ENCODE results near the gene STYX.

Gene STYX

DNA sequence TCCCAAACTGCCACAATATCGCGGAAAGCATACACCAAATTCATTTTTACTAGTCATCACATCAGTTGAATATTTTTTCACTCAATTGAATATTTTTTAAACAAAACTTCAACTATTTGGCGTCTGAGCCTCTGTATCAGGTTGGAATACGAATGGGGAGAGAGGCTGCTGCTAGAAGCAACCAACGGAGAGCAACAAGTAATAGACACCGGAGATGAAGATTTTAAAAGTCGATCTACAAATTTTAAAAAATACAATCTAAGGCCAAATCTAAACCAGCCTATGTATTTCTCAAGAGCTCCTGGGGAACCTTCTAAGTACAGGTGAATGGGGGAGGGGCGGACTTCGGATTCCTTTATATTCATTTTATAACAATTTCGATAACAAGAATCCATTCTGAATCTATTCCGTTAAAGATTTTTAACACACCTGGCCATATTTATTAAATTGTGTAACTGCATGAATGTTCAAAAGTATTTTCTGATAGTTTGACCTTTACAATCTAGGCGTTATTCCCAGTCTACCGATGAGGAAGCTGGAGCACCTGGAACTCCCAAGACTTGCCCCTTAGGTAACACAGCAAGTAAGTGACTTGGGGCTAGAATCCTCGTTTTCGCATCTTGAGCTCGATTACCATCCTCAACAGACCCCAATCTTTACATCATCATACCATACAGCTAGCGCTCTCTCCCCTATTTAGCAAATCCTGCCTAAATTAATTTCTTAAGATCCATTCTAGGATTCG, 60.2 kb downstream of the STYX start:
- no peak for DNase-seq (ENCODE audit: low read depth in 2 of 2)

DNA sequence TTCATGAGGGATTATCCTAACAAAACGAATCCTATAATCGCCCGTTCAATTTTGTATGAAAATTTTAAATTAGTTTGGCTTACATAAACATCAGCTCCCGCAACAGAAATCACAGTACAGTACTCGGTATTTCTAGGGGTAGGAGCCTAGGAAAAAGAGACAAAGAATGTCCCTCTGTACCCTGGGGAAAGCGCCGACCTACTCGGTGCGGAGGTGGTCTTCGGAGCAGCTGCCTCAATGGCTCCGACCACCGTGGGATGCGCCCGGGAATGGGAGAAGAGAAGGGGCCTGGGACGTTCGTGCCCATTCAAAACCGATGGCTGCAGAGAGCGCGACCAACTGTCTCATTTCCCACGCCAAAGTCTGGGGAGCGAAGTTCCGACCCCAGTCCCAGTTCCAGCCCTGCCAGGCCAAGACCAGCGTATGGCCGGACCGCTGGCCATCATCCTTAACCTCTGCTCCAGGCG, 60.8 kb downstream of the STYX start:
- no peak for DNase-seq (ENCODE audit: low read depth in 2 of 2)

DNA sequence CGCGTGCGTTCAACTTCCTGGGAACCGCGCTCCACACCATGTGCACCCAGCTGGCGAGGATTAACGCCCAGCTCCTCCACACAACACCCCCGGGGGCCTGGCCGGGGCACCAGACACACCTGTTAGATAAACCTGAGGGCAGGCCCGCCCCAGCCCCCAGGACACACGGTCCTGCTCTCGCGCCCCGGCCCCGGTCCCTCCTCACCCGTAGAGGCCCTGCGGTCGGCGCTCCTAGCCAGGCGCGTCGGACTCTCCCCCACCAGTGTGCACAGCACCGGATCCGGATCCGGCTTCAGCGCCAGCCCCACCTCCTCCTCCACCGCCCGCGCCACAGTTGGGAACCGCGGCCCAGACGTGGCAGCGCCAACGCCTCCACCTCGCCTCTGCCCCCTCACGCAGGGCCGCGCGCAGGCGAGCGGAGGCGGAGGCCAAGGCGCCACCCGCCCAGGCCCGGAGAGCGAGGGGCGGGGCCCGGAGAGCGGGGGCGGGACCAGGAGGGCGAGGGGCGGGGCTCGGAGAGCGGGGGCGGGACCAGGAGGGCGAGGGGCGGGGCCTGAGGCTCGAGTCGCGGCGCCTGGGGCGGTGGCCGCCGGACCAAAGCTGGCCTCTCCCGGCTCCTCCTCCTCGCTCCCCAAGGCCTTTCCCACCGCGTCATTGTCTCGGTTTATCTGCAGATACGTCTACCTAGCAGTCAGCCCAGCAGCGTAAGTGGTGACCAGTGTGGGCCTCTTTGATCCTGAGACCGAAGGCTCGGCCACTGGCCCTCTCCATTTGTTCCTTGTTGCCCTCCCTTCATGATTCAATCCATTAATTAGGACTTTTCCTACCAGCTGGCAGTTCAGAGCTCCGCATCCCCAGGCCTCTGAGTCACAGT, 61.5 kb downstream of the STYX start, which contains the start of gene GNPNAT1:
Gene GNPNAT1, minus strand, starts transcription at position 385 of the 874 bp plus-strand sequence. CDS start 6,957 bp downstream, outside the sequence.
- peak; percentile 78 to 89 for DNase-seq (ENCODE audit: low read depth in 2 of 2)

DNA sequence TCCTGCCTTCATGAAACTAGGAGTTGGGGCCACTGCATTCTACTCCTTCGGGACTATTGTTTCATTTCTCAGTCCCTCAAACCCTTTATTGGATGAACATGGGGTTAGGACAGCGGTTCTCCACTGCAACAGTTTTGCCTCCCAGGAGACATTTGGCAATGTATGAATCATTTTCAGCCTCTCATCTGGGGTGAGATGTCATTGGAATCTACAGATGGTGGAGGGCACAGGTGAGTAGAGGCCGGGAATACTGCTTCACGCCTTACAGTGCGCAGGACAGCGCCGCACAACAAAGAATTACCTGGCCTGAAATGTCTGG, 62.1 kb downstream of the STYX start:
- no peak for DNase-seq (ENCODE audit: low read depth in 2 of 2)

DNA sequence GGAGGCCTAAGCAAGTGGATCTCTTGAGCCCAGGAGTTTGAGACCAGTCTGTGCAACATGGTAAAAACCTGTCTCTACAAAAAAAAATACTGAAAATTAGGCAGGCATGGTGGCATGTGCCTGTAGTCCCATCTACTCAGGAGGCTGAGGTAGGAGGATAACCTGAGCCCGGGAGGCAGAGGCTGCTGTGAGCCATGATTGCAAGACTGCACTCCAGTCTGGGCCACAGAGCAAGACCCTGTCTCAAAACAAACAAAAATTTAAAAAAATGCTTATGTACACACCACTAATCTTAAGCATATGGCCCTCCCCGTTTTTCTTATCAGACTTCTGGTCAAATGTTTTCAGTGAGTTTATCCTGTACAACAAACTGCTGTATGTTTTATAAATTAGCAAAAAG, 63.1 kb downstream of the STYX start:
- no peak for DNase-seq (ENCODE audit: low read depth in 2 of 2)

DNA sequence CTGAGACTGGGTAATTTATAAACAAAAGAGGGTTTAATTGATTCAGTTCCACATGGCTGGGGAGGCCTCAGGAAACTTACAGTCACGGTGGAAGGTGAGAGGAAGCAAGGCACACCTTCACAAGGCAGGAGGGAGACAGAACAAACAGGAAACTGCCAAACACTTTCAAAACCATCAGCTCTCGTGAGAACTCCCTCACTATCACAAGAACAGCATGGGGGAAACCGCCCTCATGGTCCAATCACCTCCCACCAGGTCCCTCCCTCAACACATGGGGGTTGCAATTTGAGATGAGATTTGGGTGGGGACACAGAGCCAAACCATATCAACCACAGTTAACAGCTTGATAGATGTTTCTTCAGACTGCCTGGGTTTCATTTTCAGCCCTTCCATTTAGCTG, 67.7 kb downstream of the STYX start:
- DNase-seq (ENCODE audit: low read depth in 2 of 2): no peak

DNA sequence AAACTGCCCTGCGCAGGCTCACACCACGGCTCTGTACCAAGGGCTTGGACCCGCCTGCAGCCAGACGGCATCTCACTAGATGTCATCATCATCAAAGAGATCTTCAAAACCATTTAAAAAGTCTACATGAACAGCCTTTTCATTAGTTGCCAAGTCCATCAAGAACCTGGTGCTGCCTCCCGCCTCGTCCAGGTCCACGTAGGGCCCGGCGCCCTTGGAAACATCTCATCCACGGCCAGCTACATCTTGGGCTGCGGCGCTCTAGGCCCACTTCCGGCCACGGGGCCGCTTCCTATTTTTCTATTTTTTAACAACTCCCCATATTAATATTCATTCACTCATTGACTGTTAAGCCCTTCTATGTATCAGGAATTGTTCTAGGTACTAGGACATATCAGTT, 68.9 kb downstream of the STYX start:
- DNase-seq (ENCODE audit: low read depth in 2 of 2): no peak

DNA sequence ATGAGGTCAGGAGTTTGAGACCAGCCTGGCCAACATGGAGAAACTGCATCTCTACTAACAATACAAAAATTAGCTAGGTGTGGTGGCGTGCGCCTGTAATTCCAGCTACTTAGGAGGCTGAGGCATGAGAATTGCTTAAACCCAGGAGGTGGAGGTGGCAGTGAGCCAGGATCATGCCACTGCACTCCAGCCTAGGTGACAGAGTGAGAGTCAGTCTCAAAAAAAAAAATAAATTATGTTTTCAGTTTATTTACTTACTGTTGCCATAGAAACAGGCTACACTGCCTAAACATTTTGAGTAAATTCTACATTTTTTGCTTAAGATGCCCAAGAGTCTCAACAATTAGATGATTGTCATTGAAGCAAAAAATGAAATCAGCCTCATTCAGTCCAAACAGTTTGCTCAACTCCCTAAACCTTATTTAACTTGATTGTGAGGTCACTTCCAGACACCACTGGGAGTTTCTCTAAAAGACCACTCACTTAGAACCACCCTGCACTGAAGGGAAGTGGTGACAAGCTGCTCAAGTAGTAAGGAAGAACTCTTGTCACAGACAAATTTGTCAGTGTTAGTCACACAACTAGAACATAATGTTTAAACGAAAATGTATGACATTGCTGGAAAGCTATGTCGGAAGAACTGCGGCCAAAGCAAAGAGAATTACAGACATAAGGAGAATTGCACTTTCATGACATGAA, 71.2 kb downstream of the STYX start:
- no peak for DNase-seq (ENCODE audit: low read depth in 2 of 2)

DNA sequence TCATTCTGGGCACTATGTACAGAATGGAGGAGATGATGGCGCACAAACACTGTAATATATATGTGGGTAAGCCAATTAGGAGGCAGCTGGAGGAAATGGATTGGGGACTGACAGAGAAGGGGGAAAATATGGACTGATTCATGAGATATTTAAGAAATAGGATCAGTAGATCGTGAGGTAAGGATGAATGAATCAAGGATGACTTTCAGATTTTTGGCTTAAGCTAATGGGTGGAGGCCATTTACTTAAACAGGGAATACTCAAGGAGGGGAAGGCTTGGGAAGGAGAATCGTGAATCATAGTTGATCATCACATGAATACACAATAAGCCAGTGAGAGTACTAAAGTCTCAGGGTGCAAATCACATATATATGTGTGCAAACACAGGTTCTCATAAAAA, 72.6 kb downstream of the STYX start:
- no peak for DNase-seq (ENCODE audit: low read depth in 2 of 2)

DNA sequence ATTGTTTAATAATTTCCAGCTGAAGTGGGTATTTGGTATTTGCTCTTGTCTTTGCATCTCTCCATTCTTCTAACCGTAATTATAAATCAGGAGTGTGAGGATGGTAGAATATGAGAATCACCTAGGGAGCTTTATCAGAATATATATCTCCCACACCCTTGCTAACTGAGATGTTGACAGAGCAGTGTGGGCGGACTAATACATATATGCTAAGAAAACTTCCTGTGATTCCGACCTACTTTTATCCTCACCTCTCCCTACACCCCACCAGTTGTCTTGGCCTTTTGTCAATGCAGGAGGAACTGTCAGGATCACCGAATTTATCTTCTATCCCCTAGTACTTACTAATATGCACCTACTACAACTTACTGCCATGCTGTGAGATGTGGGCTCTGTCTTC, 76.1 kb downstream of the STYX start:
- no peak for DNase-seq (ENCODE audit: low read depth in 2 of 2)

DNA sequence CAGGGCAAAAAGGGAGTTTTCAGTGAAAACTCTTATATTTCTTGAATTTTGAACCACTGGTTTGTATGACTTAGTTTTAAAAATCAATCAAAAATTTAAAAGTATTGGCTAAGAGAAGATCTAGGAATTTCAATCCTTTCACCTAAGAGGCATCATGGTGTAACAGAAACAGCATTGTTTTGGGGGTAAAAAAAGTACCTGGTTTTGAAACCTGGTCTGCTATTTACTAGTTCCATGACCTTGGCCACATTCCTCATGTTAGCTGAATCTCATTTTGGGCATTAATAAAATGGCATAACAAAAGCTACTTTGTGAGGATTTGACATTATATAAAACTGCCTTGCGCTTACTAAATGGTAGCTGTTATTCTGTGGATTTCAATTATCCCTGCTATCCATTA, 78.1 kb downstream of the STYX start:
- DNase-seq (ENCODE audit: low read depth in 2 of 2): no peak

DNA sequence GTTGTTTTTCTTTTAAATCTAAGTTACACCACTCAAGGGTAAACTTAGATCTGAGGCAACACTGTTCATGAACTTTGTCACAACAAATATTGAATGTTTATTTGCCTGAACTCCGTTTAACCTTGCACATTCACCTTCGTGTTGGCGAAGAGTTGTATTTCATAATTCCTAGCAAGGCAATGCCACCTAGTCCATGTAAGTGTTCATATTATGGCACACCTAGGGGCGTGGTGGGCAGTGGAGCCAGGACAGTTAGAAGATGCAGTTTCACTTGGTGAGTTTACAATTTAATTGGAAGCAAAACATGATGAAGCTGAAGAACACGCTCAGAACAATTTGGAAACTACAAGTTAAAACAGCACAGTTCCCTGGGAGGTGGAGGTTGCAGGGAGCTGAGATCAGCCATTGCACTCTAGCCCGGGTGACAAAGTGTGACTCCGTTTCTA, 91.9 kb downstream of the STYX start:
- no peak for DNase-seq (ENCODE audit: low read depth in 2 of 2)

DNA sequence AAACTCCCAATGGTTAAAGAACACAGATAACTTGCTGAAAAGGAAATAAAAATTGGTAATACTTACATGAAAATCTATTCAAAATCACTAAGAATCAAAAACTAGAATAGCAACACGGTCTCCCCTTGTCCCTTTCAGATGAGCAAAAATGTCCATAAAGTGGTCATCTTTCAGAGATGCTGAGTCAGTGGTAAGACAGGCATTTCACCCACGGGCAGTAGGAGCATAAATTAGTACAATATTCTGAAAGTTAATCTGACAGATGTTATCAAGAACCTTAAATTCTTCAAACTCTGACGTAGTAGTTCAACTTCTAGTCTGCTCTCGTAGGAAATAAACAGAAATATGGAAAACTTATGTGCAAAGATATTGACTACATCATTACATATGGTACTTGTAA, 94.5 kb downstream of the STYX start:
- no peak for DNase-seq (ENCODE audit: low read depth in 2 of 2)
